Ecto neural progenitor cell (in vitro differentiated cells): ENCODE data around the gene E4F1.

Experiments
- DNase-seq: peaks from one replicate; pipeline ENCODE4 v3.0.0-alpha.2; 2018; ENCODE audit warnings: low spot score

The E4F1 gene

GRCh38 chr16:2275476-2276367, 52.3 kb downstream of the E4F1 start:
- DNase-seq = no peak

- no peak for DNase-seq
These were observed 53.2 kb downstream of the E4F1 start for GRCh38 chr16:2276368-2277195.

- DNase-seq = no peak
These were observed 54.3 kb downstream of the E4F1 start for GRCh38 chr16:2277466-2278271.

- no peak for DNase-seq
These were observed 54.8 kb downstream of the E4F1 start for GRCh38 chr16:2278272-2278608.

GRCh38 chr16:2278956-2279800, 55.8 kb downstream of the E4F1 start:
- no peak for DNase-seq

- DNase-seq = no peak
These were observed 57.1 kb downstream of the E4F1 start for GRCh38 chr16:2280461-2280860.

GRCh38 chr16:2280981-2281542, 57.7 kb downstream of the E4F1 start:
- DNase-seq = no peak

- no peak for DNase-seq
These were observed 58.9 kb downstream of the E4F1 start for GRCh38 chr16:2282262-2282661.

GRCh38 chr16:2282866-2283555, 59.6 kb downstream of the E4F1 start:
- no peak for DNase-seq

- no peak for DNase-seq
These were observed 60.8 kb downstream of the E4F1 start for GRCh38 chr16:2284001-2284770.

GRCh38 chr16:2284797-2285576, 61.6 kb downstream of the E4F1 start:
- DNase-seq = no peak
